ELF-1 (cell line): ENCODE measurements around the gene PRPSAP2.
"Not testable (repeated sequence)": the region's sequence is repeated elsewhere in the genome, so short reads cannot be mapped to it uniquely, and the experiment has no call there.

Experiments used
- DNase-seq: peaks from one replicate; pipeline ENCODE4 v3.0.0-alpha.2; 2016; ENCODE audit warnings: low read depth, low spot score

PRPSAP2 gene

DNA sequence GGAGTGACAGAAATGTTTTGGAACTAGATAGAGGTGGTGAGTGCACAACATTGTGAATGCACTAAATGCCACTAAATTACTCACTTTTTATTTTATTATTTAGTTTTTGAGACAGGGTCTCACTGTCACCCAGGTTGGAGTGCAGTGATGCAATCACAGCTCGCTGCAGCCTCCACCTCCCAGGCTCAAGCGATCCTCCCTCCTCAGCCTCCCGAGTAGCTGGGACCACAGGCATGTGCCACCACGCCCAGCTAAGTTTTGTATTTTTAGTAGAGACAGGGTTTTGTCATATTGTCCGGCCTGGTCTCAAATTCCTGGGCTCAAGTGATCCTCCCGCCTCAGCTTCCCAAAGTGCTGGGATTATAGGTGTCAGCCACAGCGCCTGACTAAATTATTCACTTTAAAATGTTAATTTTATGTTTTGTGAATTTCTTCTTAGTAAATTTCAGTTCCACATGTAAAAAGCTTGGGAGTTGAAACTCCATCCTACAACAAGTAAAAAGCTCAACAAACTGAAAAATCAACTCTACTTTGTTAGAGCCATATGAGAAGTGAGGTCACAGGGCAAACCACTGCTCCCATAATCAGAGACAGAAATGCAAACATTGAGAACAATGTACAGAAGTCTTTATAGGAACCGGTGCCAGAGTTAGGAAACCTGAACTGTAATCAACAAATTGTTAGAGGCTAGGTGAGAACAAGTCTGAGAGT lies 80.2 kb downstream of the PRPSAP2 start:
- no peak for DNase-seq

DNA sequence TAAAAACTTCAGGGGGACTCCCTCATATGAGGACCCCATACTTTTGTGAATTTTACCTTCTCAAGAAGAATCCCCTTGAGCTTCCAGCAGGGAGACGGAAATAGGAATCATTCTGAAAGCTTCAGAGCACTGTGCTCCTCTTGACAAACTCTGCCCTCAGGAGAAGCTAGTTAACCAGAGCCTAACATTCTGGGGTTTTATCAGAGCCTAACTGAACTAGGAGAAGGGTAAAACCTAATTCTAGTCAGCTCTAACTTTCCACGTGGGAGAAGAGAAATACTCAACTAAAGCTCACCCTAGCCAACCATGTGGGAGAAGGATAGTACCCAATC lies 80.7 kb downstream of the PRPSAP2 start:
- DNase-seq: no peak

- no peak for DNase-seq
Measured at GRCh38 chr17:18944646-18945045, 86.7 kb downstream of the PRPSAP2 start.

DNA sequence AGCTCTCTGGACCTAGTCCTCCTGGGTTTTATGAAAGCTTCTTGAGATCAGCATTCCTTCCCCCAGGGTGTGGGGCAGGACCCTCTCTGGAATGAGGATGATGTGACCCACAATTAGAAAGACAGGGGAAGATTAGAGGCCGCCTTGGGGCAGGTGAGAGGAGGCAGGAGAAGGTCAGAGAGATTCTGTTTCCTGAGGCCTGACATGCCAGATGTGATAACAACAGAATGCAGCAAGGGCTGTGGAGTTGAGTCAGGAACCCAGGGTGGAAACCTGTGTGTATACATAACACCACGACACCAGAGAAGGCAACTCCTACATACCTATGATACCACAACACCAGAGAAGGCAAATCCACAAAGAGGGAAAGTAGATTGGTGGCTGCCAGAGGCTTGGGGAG lies 88.6 kb downstream of the PRPSAP2 start:
- peak; percentile 96 for DNase-seq

GRCh38 chr17:18947866-18948265 lies 89.9 kb downstream of the PRPSAP2 start:
- no peak for DNase-seq

GRCh38 chr17:18948476-18949006 lies 90.6 kb downstream of the PRPSAP2 start:
- no peak for DNase-seq

GRCh38 chr17:18949566-18949965 lies 91.6 kb downstream of the PRPSAP2 start:
- DNase-seq: no peak

GRCh38 chr17:18950346-18950745 lies 92.4 kb downstream of the PRPSAP2 start:
- no peak for DNase-seq

DNA sequence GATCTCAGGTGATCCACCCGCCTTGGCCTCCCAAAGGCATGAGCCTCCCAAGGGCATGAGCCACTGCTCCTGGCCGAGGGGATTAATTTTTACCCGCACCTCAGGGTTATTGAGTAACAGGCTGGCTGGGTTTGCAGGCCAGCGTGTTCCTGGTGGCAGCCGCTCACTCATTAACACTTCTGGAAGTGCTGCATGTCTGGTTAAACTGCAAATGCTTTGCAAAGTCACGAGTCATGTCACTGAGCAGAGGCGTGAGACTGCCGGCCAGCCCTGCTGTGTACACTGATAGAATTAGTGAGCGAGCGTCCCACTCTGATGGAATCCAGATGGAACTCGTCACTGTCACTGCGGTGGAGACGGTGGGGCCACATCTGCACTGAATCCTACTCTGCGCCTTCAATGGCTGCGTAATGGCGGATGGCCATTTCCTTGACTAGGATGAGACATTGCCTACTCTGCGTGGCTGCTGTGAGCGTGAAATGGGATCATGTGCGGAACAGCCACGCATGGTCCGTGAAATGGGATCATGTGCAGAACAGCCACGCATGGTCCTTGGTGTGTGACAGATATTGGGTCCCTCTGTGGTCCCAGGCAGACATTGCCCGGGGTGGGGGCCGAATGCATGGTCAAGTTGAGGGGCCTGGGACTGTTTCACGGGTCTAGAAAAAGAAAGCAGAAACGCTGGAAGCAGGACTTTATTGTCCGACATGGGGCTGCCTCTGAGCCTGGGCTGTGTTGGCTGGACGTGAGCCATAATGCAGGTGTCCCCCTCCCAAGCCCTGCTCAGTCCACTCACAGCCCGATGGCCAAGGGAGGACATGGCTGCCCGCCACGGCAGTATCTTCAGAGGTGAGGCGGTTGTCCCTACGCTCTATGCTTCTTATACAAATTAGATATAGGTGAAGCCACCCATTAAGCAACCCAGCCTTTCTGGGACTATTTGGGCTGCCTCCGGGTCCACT lies 93.3 kb downstream of the PRPSAP2 start:
- DNase-seq: no peak

DNA sequence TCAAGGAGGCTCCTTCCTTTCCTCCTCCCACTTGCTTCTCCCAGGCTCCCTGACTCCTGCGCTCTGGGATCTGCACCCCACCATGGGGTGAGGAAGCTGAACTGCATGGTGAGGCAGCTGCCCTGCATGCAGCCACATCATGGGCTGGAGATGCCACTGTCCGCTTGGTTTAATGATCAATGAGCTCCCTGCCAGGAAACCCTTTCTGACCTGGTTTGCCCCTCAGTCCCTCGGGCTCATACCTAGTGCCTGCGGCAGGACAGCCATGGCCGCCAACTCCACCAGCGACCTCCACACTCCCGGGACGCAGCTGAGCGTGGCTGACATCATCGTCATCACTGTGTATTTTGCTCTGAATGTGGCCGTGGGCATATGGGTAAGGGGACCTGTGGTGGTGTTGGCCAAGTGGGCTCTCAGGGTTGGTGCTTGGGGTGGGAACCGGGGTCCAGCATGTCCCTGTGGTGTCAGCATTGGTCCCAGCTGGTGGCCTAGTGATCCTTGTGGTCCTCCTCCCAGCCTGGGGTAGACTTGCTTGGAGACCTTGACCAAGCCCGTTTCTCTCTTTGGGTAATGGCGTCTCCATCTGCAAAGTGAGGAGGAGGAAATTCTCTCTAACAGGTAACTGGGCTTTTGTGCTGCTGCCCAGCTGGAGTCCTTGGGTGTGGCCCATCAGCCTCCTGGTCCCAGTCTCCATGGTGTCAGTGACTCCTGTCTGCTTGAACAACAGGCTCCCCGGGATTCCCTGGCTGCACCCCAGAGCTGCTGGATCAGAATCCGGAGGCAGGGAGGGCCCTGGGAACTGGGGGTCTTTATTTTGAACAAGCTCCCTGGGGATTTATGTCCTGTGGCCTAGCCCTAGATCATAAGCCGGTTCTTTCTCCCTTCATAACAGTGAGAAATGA lies 94.3 kb downstream of the PRPSAP2 start, which contains the start of gene SLC5A10:
Gene SLC5A10 (plus strand): TSS at position 225 of the 902 bp plus-strand sequence. CDS start 41 bp downstream, at position 266.
- DNase-seq: no peak

DNA sequence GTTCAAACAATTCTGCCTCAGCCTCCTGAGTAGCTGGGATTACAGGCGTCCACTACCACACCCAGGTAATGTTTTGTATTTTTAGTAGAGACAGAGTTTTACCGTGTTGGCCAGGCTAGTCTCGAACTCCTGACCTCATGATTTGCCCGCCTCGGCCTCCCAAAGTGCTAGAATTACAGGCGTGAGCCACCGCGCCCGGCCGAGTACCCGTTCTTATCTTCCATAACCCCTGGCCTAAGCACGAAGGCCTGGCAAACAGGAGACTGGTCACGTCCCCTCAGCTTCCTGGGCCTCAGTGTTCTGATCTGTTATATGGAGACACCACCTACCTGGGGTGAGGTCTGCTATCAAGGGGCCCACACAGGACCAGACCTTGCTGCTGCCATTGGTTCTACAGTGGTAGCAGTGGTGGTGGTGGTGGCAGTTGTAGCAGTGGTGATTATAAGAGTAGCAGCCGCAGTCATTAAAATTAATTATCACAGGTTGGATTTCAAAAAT lies 95.3 kb downstream of the PRPSAP2 start:
- DNase-seq: no peak

DNA sequence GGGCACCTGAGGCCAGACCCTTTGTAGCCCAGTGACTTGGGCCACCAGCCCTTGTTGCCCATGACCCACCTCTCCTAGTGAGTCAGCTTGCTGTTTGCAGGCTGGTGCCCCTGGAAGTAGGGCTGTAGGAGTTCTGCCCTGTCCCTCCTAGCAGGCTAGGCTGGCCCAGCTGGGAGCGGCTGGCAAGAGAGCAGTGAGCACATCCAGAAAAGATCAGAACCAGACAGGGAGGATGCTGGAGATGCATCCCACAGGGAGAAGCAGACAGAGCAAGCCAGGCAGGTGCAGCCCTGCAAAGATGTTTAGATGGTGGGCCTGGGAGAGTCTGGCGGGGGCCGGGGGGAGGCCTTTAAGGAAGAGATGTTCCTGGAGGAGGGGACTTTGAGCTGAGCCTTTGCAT lies 96.4 kb downstream of the PRPSAP2 start:
- DNase-seq: no peak

GRCh38 chr17:18955009-18955408 lies 97.1 kb downstream of the PRPSAP2 start:
- no peak for DNase-seq

DNA sequence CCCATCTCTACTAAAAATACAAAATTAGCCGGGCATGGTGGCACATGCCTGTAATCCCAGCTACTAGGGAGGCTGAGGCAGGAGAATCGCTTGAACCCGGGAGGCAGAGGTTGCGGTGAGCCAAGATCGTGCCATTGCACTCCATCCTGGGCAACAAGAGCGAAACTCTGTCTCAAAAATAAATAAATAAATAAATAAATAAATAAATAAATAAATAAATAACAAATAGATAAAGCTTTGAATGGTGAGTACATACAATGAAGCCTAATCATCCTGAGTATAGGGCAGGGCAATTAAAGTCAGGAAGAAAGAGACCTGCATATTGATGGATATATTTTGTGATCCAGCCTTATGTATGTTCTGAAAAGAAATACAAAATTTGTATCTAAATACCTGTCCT lies 98.1 kb downstream of the PRPSAP2 start:
- not testable (repeated sequence) for DNase-seq

- DNase-seq: no peak
Measured at GRCh38 chr17:18956581-18956980, 98.7 kb downstream of the PRPSAP2 start.

GRCh38 chr17:18957831-18958230 lies 99.9 kb downstream of the PRPSAP2 start:
- DNase-seq: no peak

DNA sequence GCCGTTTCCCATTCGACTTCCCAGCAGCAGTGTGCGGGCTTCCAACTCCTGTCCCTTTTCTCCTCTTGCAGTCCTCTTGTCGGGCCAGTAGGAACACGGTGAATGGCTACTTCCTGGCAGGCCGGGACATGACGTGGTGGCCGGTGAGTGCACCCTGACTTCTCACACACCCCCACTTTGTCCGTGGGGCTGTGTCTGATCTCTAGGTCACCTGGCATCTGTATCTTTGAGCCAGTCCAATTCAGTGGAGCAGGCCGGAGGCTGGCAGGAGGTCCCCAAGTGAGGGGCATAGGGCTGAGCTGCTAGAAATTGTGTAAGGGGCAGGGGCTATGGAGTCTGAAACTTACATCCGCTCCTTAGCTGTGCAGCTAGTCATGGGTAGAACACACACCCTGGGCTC lies 100.7 kb downstream of the PRPSAP2 start:
- DNase-seq: no peak

DNA sequence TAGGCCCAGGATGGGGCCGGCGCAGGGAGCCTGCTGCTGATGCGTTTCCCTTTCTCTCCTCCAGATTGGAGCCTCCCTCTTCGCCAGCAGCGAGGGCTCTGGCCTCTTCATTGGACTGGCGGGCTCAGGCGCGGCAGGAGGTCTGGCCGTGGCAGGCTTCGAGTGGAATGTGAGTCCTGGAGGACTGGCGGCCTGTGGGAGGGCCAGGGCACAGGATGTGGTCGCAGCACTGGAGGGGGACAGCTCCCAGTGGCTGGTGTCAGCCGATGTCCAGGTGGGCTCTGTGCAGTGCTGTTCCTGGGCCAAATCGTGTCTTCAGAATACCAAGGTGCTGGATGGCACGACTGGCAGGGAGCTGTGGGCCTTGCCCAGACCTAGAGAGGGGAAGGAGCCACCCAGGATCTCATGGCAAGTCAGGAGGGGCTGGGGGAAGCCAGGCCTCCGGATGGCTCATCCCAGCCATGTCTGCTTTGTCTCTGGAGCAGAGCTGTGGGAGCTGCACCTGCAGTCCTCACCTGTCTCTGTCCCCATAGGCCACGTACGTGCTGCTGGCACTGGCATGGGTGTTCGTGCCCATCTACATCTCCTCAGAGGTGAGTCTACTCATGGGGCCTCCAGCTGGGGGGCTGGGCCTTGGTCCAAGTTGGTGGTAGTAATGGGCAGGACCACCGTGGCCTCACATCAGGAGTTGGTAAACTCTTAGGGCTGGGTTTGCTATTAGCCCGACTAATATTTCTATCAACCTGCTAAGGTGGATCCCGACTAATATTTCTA lies 101.3 kb downstream of the PRPSAP2 start:
- peak; percentile 51 for DNase-seq

DNA sequence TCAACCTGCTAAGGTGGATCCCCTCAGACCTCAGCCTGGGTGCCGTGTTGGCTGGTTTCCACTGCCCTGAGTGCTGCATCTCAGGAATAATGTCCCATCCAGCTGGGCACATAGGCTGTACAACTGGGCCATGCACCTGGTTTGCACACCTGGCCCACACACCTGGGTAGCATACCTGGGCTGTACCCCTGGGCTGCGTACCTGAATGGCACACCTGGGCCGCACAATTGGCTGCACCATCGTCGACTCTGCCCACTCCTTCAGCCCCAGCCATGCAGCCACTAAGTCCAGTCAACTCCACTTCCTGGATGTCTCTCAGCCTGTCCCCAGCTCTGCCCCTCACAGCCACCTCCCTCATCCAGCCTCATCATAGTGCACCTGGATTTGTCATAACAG lies 101.9 kb downstream of the PRPSAP2 start:
- DNase-seq: no peak

- peak; percentile 68 for DNase-seq
Measured at GRCh38 chr17:18960241-18960665, 102.3 kb downstream of the PRPSAP2 start.
